CD4-positive, CD25-positive, alpha-beta regulatory T cell (primary cell): ENCODE results near the gene TVP23C. TPM values are rescaled to one million over a fixed set of nuclear protein-coding genes. Genes with fewer than 3 reads are reported as not detected.
A peak's percentile ranks its signal among the peaks of the same experiment; 100 is the strongest.
"Not testable (repeated sequence)": the region's sequence is repeated elsewhere in the genome, so short reads cannot be mapped to it uniquely, and the experiment has no call there.

Experiments used
- ATAC-seq, 2 donors: fragments of 150-1000 bp; cut with Tn5 transposase; one replicate each; pipeline ENCODE4 v1.10.0; 2021; ENCODE audit warnings: low read depth in 2 of 2, moderate number of reproducible peaks in 2 of 2, moderate library complexity in 1 of 2
- DNase-seq, 3 donors: peaks; one replicate each; pipeline versions ENCODE4 v3.0.0 to v3.0.0-alpha.2; 2012 to 2022; ENCODE audit warnings: mixed read lengths in 1 of 3
- H3K27ac ChIP-seq: one replicate; pipeline ENCODE4 v1.7.0; 2013; ENCODE audit warnings: mild to moderate bottlenecking, low read length; ENCODE audit not compliant: insufficient read depth, poor library complexity, severe bottlenecking
- H3K27me3 ChIP-seq: one replicate; pipeline ENCODE4 v1.7.0; 2013; ENCODE audit warnings: low read length; ENCODE audit not compliant: control insufficient read depth, insufficient read depth
- H3K36me3 ChIP-seq: one replicate; pipeline ENCODE4 v1.7.0; 2013; ENCODE audit warnings: mild to moderate bottlenecking, low read length, moderate library complexity; ENCODE audit not compliant: control insufficient read depth, insufficient read depth
- H3K4me1 ChIP-seq: 2 replicates; pipeline ENCODE4 v1.7.0; 2013; ENCODE audit warnings: mild to moderate bottlenecking, low read length; ENCODE audit not compliant: insufficient read depth, control insufficient read depth, poor library complexity, severe bottlenecking
- H3K4me3 ChIP-seq: one replicate; pipeline ENCODE4 v1.7.0; 2013; ENCODE audit warnings: low read depth, mild to moderate bottlenecking, low read length, moderate library complexity
- H3K9me3 ChIP-seq, 2 experiments: 1 replicate in 1 of 2; 2 replicates in 1 of 2; pipeline ENCODE4 v1.7.0; 2013; ENCODE audit warnings: low read length in 2 of 2, mild to moderate bottlenecking in 1 of 2, moderate library complexity in 1 of 2; ENCODE audit not compliant: control insufficient read depth in 2 of 2
- H3K27ac Mint-ChIP-seq, 3 donors: one replicate each; pipeline ENCODE4 v1.8.0; 2020 to 2022; ENCODE audit warnings: mild to moderate bottlenecking in 3 of 3, mixed read lengths in 3 of 3, moderate library complexity in 2 of 3
- H3K27me3 Mint-ChIP-seq: one replicate; pipeline ENCODE4 v1.8.0; 2022; ENCODE audit warnings: mild to moderate bottlenecking, mixed read lengths
- H3K36me3 Mint-ChIP-seq: one replicate; pipeline ENCODE4 v1.8.0; 2020; ENCODE audit warnings: mixed read lengths
- H3K4me1 Mint-ChIP-seq, 4 donors: one replicate each; pipeline ENCODE4 v1.8.0; 2020 to 2022; ENCODE audit warnings: mixed read lengths in 4 of 4, mild to moderate bottlenecking in 1 of 4
- H3K4me3 Mint-ChIP-seq, 4 donors: one replicate each; pipeline ENCODE4 v1.8.0; 2020 to 2022; ENCODE audit warnings: mild to moderate bottlenecking in 4 of 4, mixed read lengths in 4 of 4, moderate library complexity in 3 of 4
- H3K9me3 Mint-ChIP-seq, 7 donors: one replicate each; pipeline ENCODE4 v1.8.0; 2020 to 2022; ENCODE audit warnings: mixed read lengths in 7 of 7, mild to moderate bottlenecking in 3 of 7, moderate library complexity in 2 of 7
- polyA plus RNA-seq, 4 donors: library from polyadenylated mRNA; unstranded; fragments of 300-500 nt; fragmentation: Illumina TruSeq; gene quantifications; one replicate each; pipeline ENCODE4 v1.2.3, GENCODE V29; 2021
- total RNA-seq: library from RNA; stranded (reverse); gene quantifications from one replicate; pipeline ENCODE4 v1.2.3, GENCODE V29; 2022

The TVP23C gene
- total and polyA plus RNA-seq, 5 donors from 2014 or later = 3.2 to 48.9 (median 4.5) TPM

GRCh38 chr17:15581462-15581861 is 18.2 kb upstream of the TVP23C start:
- H3K4me1 Mint-ChIP-seq, H3K4me1 ChIP-seq, DNase-seq, H3K4me3 ChIP-seq, H3K4me3 Mint-ChIP-seq, H3K36me3 Mint-ChIP-seq, H3K27me3 Mint-ChIP-seq, H3K27ac Mint-ChIP-seq, H3K36me3 ChIP-seq, H3K27me3 ChIP-seq, H3K9me3 ChIP-seq, H3K9me3 Mint-ChIP-seq, H3K27ac ChIP-seq, ATAC-seq: not testable (repeated sequence)

- H3K27me3 ChIP-seq, H3K27me3 Mint-ChIP-seq: not testable (repeated sequence)
These were observed 13.6 kb upstream of the TVP23C start for GRCh38 chr17:15576848-15577247.

GRCh38 chr17:15574660-15575059 is 11.4 kb upstream of the TVP23C start:
- not testable (repeated sequence) for H3K27me3 Mint-ChIP-seq, H3K4me1 Mint-ChIP-seq, H3K9me3 ChIP-seq, ATAC-seq, H3K36me3 ChIP-seq, H3K9me3 Mint-ChIP-seq, H3K27ac Mint-ChIP-seq, H3K4me3 ChIP-seq, H3K4me1 ChIP-seq, H3K27me3 ChIP-seq, H3K36me3 Mint-ChIP-seq, H3K4me3 Mint-ChIP-seq, DNase-seq, H3K27ac ChIP-seq

More at GRCh38 chr17:15576848-15577247, 13.6 kb upstream of the TVP23C start:
- H3K4me1 ChIP-seq, H3K27ac ChIP-seq, H3K4me3 Mint-ChIP-seq, ATAC-seq, H3K36me3 Mint-ChIP-seq, H3K9me3 Mint-ChIP-seq, H3K4me3 ChIP-seq, H3K27ac Mint-ChIP-seq, H3K36me3 ChIP-seq, H3K4me1 Mint-ChIP-seq, H3K9me3 ChIP-seq, DNase-seq: not testable (repeated sequence)

- H3K27me3 Mint-ChIP-seq, H3K4me3 ChIP-seq, ATAC-seq, H3K27me3 ChIP-seq, DNase-seq, H3K9me3 Mint-ChIP-seq, H3K4me3 Mint-ChIP-seq, H3K4me1 ChIP-seq, H3K36me3 ChIP-seq, H3K4me1 Mint-ChIP-seq, H3K36me3 Mint-ChIP-seq, H3K27ac Mint-ChIP-seq, H3K27ac ChIP-seq, H3K9me3 ChIP-seq: not testable (repeated sequence)
These were observed 10.6 kb upstream of the TVP23C start for GRCh38 chr17:15573870-15574269.

GRCh38 chr17:15562613-15563374 is 489 bp downstream of the TVP23C start:
- Histone ChIP-seq H3K27ac (peak overlapping the region; percentile 61), H3K4me3 (peak overlapping the region; percentile 41)
- H3K9me3 Mint-ChIP-seq, DNase-seq, H3K36me3 Mint-ChIP-seq, H3K27me3 ChIP-seq, H3K36me3 ChIP-seq, H3K9me3 ChIP-seq, H3K4me1 ChIP-seq, H3K27me3 Mint-ChIP-seq: not testable (repeated sequence)
- H3K4me1 Mint-ChIP-seq = peaks cover 7 to 20% (median 14%) of the 10 kb centered on the region in 4 donors
- peak overlapping the region; percentile 92 to 95 (median 95) for H3K4me3 Mint-ChIP-seq
- H3K27ac Mint-ChIP-seq = peak overlapping the region in 2 of 3 donors; percentile 89 to 96
- ATAC-seq = peak; percentile 35 to 40

- not testable (repeated sequence) for H3K27me3 ChIP-seq, DNase-seq, H3K27ac ChIP-seq, H3K27ac Mint-ChIP-seq, H3K36me3 Mint-ChIP-seq, H3K4me3 ChIP-seq, H3K9me3 Mint-ChIP-seq, H3K4me1 ChIP-seq, ATAC-seq, H3K9me3 ChIP-seq, H3K36me3 ChIP-seq, H3K27me3 Mint-ChIP-seq
- peaks cover 10 to 26% (median 17%) of the 10 kb centered on the region in 4 donors for H3K4me1 Mint-ChIP-seq
- H3K4me3 Mint-ChIP-seq = peak overlapping the region in 2 of 4 donors; percentile 22 to 91
These were observed 1.8 kb downstream of the TVP23C start for GRCh38 chr17:15561439-15561838.

GRCh38 chr17:15558403-15559105 is 4.7 kb downstream of the TVP23C start:
- not testable (repeated sequence) for H3K36me3 ChIP-seq, H3K4me3 ChIP-seq, H3K9me3 Mint-ChIP-seq, H3K27me3 Mint-ChIP-seq, H3K36me3 Mint-ChIP-seq, H3K4me3 Mint-ChIP-seq, H3K27ac ChIP-seq, H3K4me1 ChIP-seq, H3K27ac Mint-ChIP-seq, DNase-seq, ATAC-seq, H3K9me3 ChIP-seq, H3K27me3 ChIP-seq
- peaks cover 9 to 37% (median 21%) of the 10 kb centered on the region in 4 donors for H3K4me1 Mint-ChIP-seq
